ENCODE measurements around the gene GABBR2. TPM values are rescaled to one million over a fixed set of nuclear protein-coding genes. Genes with fewer than 3 reads are reported as not detected.

Gene GABBR2
- total and polyA plus RNA-seq, 2 donors: 0.14 TPM

- no peak for DNase-seq (ENCODE audit: low read depth in 6 of 9, low spot score in 9 of 9)
- no peak overlapping the region for H3K27ac ChIP-seq (ENCODE audit: low read depth in 1 of 2, low read length in 1 of 2)
- H3K4me3 ChIP-seq (ENCODE audit: low read length in 2 of 2): no peak overlapping the region
- no peaks in the 10 kb centered on the region for H3K9me3 ChIP-seq (ENCODE audit: control insufficient read depth in 2 of 2, insufficient read depth in 1 of 2, low read length in 1 of 2)
- H3K27me3 ChIP-seq (ENCODE audit: control insufficient read depth in 2 of 2, insufficient read depth in 1 of 2, low read length in 1 of 2): no peaks in the 10 kb centered on the region
- 92% methylated on average over 2 of the region's 2 CpGs for WGBS
- H3K36me3 ChIP-seq (ENCODE audit: control insufficient read depth in 2 of 2, insufficient read depth in 2 of 2, low read length in 1 of 2): no peaks in the 10 kb centered on the region
- H3K4me1 ChIP-seq (ENCODE audit: control insufficient read depth in 2 of 2, insufficient read depth in 2 of 2, low read length in 2 of 2): no peaks in the 10 kb centered on the region
These were observed 444.2 kb downstream of the GABBR2 start for GRCh38 chr9:98264516-98264915.

DNA sequence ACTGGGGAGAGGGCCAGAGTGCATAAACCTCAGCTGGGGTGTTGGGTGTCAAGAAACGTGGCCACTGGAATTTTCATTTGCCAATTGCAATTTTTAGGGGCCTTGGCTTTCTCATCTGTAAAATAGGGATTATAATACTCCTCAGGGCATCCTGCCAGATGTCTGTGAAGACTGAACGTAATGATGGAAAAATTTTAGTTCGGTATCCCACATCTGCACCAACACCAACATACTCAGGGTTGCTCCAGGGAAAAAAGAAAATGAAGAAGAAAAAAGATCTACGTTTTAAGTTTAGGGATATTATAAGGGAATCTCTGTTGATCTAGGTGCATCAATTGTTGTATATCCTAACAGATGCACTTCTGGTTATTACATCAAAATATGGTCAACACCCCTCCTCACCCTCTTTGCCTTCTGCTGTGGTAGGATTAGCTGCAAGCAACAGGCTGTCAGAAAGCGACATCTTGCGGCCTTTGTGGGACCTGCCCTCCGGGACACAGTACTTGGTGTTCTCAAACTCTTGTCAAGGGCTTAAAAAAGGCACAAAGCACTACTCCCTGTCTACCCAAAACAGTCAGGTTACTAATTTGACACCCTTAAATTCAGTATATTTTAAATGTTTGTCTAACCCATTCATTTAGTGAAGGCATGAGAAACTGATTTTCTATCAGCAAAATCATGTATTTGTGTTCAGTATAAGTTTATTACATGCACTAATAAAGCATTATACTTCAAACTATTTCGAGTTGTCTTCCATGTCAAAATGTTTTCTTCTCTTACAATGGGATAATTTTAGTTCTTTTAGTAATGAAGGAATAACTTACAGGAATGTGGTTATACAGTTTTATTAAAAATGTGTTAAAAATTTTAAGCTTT is 445.0 kb downstream of the GABBR2 start:
- peak; percentile 59 to 90 (median 78) for DNase-seq (ENCODE audit: low read depth in 6 of 9, low spot score in 9 of 9)
- no peaks in the 10 kb centered on the region for H3K4me1 ChIP-seq (ENCODE audit: control insufficient read depth in 2 of 2, insufficient read depth in 2 of 2, low read length in 2 of 2)
- WGBS: 48% methylated on average over 8 of the region's 8 CpGs

DNA sequence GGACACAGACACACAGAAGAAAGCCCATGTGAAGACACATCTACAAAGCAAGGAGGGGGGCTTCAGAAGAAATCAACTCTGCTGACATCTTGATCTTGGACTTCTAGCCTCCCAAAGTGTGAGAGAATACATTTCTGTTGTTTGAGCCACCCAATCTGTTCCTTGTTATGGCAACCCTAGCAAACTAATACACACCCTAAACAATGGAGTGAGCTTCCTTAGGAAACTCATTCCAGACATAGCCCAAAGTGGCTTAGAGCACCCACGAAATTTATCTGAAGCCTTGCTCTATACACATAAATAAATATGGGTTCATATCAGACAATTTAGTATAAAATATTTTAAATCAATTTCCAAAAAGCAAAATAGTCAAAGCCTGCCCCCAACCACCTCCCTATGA is 445.7 kb downstream of the GABBR2 start:
- no peaks in the 10 kb centered on the region for H3K9me3 ChIP-seq (ENCODE audit: control insufficient read depth in 2 of 2, insufficient read depth in 1 of 2, low read length in 1 of 2)
- WGBS: 97% methylated on average over 1 of the region's 1 CpG
- no peaks in the 10 kb centered on the region for H3K36me3 ChIP-seq (ENCODE audit: control insufficient read depth in 2 of 2, insufficient read depth in 2 of 2, low read length in 1 of 2)
- H3K4me3 ChIP-seq (ENCODE audit: low read length in 2 of 2): no peak overlapping the region
- no peaks in the 10 kb centered on the region for H3K27me3 ChIP-seq (ENCODE audit: control insufficient read depth in 2 of 2, insufficient read depth in 1 of 2, low read length in 1 of 2)
- no peak for DNase-seq (ENCODE audit: low read depth in 6 of 9, low spot score in 9 of 9)
- no peak overlapping the region for H3K27ac ChIP-seq (ENCODE audit: low read depth in 1 of 2, low read length in 1 of 2)
- H3K4me1 ChIP-seq (ENCODE audit: control insufficient read depth in 2 of 2, insufficient read depth in 2 of 2, low read length in 2 of 2): no peaks in the 10 kb centered on the region

More for the DNA sequence above, 445.0 kb downstream of the GABBR2 start:
- H3K9me3 ChIP-seq (ENCODE audit: control insufficient read depth in 2 of 2, insufficient read depth in 1 of 2, low read length in 1 of 2): no peaks in the 10 kb centered on the region
- H3K27ac ChIP-seq (ENCODE audit: low read depth in 1 of 2, low read length in 1 of 2): no peak overlapping the region
- H3K27me3 ChIP-seq (ENCODE audit: control insufficient read depth in 2 of 2, insufficient read depth in 1 of 2, low read length in 1 of 2): no peaks in the 10 kb centered on the region
- no peaks in the 10 kb centered on the region for H3K36me3 ChIP-seq (ENCODE audit: control insufficient read depth in 2 of 2, insufficient read depth in 2 of 2, low read length in 1 of 2)
- no peak overlapping the region for H3K4me3 ChIP-seq (ENCODE audit: low read length in 2 of 2)

- WGBS: 98% methylated on average over 3 of the region's 3 CpGs
- Histone ChIP-seq H3K27ac (ENCODE audit: low read depth in 1 of 2, low read length in 1 of 2) (no peak overlapping the region), H3K9me3 (ENCODE audit: control insufficient read depth in 2 of 2, insufficient read depth in 1 of 2, low read length in 1 of 2) (no peaks in the 10 kb centered on the region), H3K4me3 (ENCODE audit: low read length in 2 of 2) (no peak overlapping the region), H3K4me1 (ENCODE audit: control insufficient read depth in 2 of 2, insufficient read depth in 2 of 2, low read length in 2 of 2) (no peaks in the 10 kb centered on the region), H3K36me3 (ENCODE audit: control insufficient read depth in 2 of 2, insufficient read depth in 2 of 2, low read length in 1 of 2) (no peaks in the 10 kb centered on the region), H3K27me3 (ENCODE audit: control insufficient read depth in 2 of 2, insufficient read depth in 1 of 2, low read length in 1 of 2) (no peaks in the 10 kb centered on the region)
- no peak for DNase-seq (ENCODE audit: low read depth in 6 of 9, low spot score in 9 of 9)
These were observed 446.7 kb downstream of the GABBR2 start for GRCh38 chr9:98262056-98262455.

DNA sequence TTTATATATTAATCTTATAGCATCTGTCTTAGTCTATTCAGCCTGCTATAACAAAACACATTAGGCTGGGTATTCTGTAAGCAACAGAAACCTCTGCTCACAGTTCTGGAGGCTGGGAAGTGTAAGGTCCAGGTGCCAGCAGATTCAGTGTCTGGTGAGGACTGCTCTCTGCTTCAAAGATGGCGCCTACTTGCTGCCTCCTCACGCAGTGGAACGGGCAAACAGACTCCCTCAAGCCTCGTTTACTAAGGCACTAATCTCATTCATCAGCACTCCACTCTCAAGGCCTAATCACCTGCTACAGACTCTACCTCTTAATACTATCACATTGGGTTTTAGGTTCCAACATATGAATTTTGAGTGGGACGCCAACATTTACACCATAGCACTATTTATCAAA is 448.1 kb downstream of the GABBR2 start:
- Histone ChIP-seq H3K9me3 (ENCODE audit: control insufficient read depth in 2 of 2, insufficient read depth in 1 of 2, low read length in 1 of 2) (no peaks in the 10 kb centered on the region), H3K4me3 (ENCODE audit: low read length in 2 of 2) (no peak overlapping the region), H3K27me3 (ENCODE audit: control insufficient read depth in 2 of 2, insufficient read depth in 1 of 2, low read length in 1 of 2) (no peaks in the 10 kb centered on the region), H3K4me1 (ENCODE audit: control insufficient read depth in 2 of 2, insufficient read depth in 2 of 2, low read length in 2 of 2) (peaks cover 0 to 6% of the 10 kb centered on the region in 2 donors), H3K27ac (ENCODE audit: low read depth in 1 of 2, low read length in 1 of 2) (no peak overlapping the region), H3K36me3 (ENCODE audit: control insufficient read depth in 2 of 2, insufficient read depth in 2 of 2, low read length in 1 of 2) (no peaks in the 10 kb centered on the region)
- no peak for DNase-seq (ENCODE audit: low read depth in 6 of 9, low spot score in 9 of 9)
- 97% methylated on average over 5 of the region's 5 CpGs for WGBS

DNA sequence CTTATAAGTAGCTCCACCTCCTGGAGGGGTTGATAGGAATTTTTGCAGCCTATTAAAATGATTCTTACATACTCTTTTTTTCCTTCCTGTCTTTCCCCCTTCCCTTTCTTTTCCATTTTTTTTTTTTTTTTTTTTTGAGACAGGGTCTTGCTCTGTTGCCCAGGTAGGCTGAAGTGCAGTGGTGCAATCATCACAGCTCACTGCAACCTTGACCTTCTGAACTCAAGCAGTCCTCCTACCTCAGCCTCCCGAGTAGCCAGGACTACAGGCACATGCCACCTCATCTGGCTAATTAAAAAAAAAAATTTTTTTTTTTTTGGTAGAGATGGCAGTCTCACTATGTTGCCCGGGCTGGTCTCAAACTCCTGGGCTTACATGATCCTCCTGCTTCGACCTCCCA is 448.9 kb downstream of the GABBR2 start:
- Histone ChIP-seq H3K9me3 (ENCODE audit: control insufficient read depth in 2 of 2, insufficient read depth in 1 of 2, low read length in 1 of 2) (no peaks in the 10 kb centered on the region), H3K4me1 (ENCODE audit: control insufficient read depth in 2 of 2, insufficient read depth in 2 of 2, low read length in 2 of 2) (peaks cover 1 to 13% of the 10 kb centered on the region in 2 donors), H3K36me3 (ENCODE audit: control insufficient read depth in 2 of 2, insufficient read depth in 2 of 2, low read length in 1 of 2) (no peaks in the 10 kb centered on the region), H3K27ac (ENCODE audit: low read depth in 1 of 2, low read length in 1 of 2) (no peak overlapping the region), H3K27me3 (ENCODE audit: control insufficient read depth in 2 of 2, insufficient read depth in 1 of 2, low read length in 1 of 2) (peaks cover 0 to 6% of the 10 kb centered on the region in 2 donors), H3K4me3 (ENCODE audit: low read length in 2 of 2) (no peak overlapping the region)
- WGBS: 85% methylated on average over 3 of the region's 3 CpGs
- no peak for DNase-seq (ENCODE audit: low read depth in 6 of 9, low spot score in 9 of 9)

GRCh38 chr9:98256756-98257155 is 452.0 kb downstream of the GABBR2 start:
- Histone ChIP-seq H3K9me3 (ENCODE audit: control insufficient read depth in 2 of 2, insufficient read depth in 1 of 2, low read length in 1 of 2) (no peaks in the 10 kb centered on the region), H3K4me3 (ENCODE audit: low read length in 2 of 2) (peak overlapping the region; percentile 72 to 100), H3K27me3 (ENCODE audit: control insufficient read depth in 2 of 2, insufficient read depth in 1 of 2, low read length in 1 of 2) (peaks cover 0 to 15% of the 10 kb centered on the region in 2 donors), H3K4me1 (ENCODE audit: control insufficient read depth in 2 of 2, insufficient read depth in 2 of 2, low read length in 2 of 2) (peaks cover 7 to 15% of the 10 kb centered on the region in 2 donors), H3K27ac (ENCODE audit: low read depth in 1 of 2, low read length in 1 of 2) (peak overlapping the region; percentile 99 to 100), H3K36me3 (ENCODE audit: control insufficient read depth in 2 of 2, insufficient read depth in 2 of 2, low read length in 1 of 2) (no peaks in the 10 kb centered on the region)
- DNase-seq (ENCODE audit: low read depth in 6 of 9, low spot score in 9 of 9): peak in 7 of 9 donors; percentile 24 to 79 (median 43)
- 2% methylated on average over 12 of the region's 12 CpGs for WGBS

DNA sequence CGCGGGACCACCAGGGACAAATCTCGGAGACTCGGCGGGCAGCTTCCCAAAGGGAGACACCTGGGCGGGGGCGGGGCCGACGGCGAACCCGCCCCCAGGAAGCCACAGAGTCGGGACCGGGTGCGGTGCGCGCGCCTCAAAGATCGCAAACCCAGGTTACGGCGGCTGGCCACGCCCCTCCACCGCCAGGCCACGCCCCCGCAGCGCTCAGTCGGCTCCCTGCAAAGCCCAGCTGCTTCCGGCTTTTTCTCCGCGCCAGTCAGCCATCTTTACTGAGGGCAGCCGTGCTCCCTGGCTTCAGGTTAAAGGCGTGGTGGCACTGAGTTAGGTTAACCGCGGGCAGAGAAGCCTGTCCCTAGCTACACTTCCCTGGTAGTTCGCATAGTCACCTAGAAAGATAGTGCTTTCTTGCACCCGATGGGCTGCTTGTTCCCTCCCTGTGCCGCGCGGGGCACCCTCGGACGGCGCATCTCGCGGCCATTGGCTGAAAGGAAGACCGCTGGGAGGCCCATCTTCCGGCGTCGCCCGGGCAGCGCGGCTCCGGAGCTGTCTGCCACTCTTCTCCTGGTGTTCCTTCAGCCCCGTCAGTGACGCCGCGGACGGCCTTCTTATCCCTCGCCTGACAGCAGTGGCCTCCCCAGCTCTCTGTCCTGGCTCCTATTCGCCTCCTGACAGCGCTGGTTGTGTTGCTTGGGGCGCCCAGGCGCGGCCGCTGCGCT is 453.0 kb downstream of the GABBR2 start, which contains the start of gene TBC1D2:
TBC1D2 (minus strand) TSS at position 72 of the 719 bp plus-strand sequence. CDS start 108 bp downstream, outside the sequence.
- under 1% methylated on average over 64 of the region's 64 CpGs for WGBS
- peak within 1 kb of the TSS; percentile 72 to 100 for H3K4me3 ChIP-seq (ENCODE audit: low read length in 2 of 2)
- peaks cover 7 to 15% of the 10 kb centered on the region in 2 donors for H3K4me1 ChIP-seq (ENCODE audit: control insufficient read depth in 2 of 2, insufficient read depth in 2 of 2, low read length in 2 of 2)
- no peaks in the 10 kb centered on the region for H3K9me3 ChIP-seq (ENCODE audit: control insufficient read depth in 2 of 2, insufficient read depth in 1 of 2, low read length in 1 of 2)
- peak; percentile 95 to 99 (median 96) for DNase-seq (ENCODE audit: low read depth in 6 of 9, low spot score in 9 of 9)
- peaks cover 0 to 15% of the 10 kb centered on the region in 2 donors for H3K27me3 ChIP-seq (ENCODE audit: control insufficient read depth in 2 of 2, insufficient read depth in 1 of 2, low read length in 1 of 2)
- H3K27ac ChIP-seq (ENCODE audit: low read depth in 1 of 2, low read length in 1 of 2): peak within 1 kb of the TSS; percentile 99 to 100
- no peaks in the 10 kb centered on the region for H3K36me3 ChIP-seq (ENCODE audit: control insufficient read depth in 2 of 2, insufficient read depth in 2 of 2, low read length in 1 of 2)

- peak overlapping the region in 1 of 2 donors; percentile 44 for H3K27ac ChIP-seq (ENCODE audit: low read depth in 1 of 2, low read length in 1 of 2)
- peaks cover 0 to 15% of the 10 kb centered on the region in 2 donors for H3K27me3 ChIP-seq (ENCODE audit: control insufficient read depth in 2 of 2, insufficient read depth in 1 of 2, low read length in 1 of 2)
- no peaks in the 10 kb centered on the region for H3K9me3 ChIP-seq (ENCODE audit: control insufficient read depth in 2 of 2, insufficient read depth in 1 of 2, low read length in 1 of 2)
- H3K4me3 ChIP-seq (ENCODE audit: low read length in 2 of 2): peak overlapping the region; percentile 72 to 100
- H3K36me3 ChIP-seq (ENCODE audit: control insufficient read depth in 2 of 2, insufficient read depth in 2 of 2, low read length in 1 of 2): peaks cover 0 to 3% of the 10 kb centered on the region in 2 donors
- no peak for DNase-seq (ENCODE audit: low read depth in 6 of 9, low spot score in 9 of 9)
- 2% methylated on average over 36 of the region's 36 CpGs for WGBS
- H3K4me1 ChIP-seq (ENCODE audit: control insufficient read depth in 2 of 2, insufficient read depth in 2 of 2, low read length in 2 of 2): peaks cover 7 to 15% of the 10 kb centered on the region in 2 donors
These were observed 453.6 kb downstream of the GABBR2 start for GRCh38 chr9:98255061-98255577.
